Stromal cell of bone marrow (primary cell): ENCODE data around the gene ZBTB7C.

Source experiments
- DNase-seq: peaks from one replicate; pipeline ENCODE4 v3.0.0-alpha.2; 2012; ENCODE audit warnings: low read depth

The ZBTB7C gene

GRCh38 chr18:48138660-48139430, 270.3 kb downstream of the ZBTB7C start:
- no peak for DNase-seq

- no peak for DNase-seq
These were observed 271.0 kb downstream of the ZBTB7C start for GRCh38 chr18:48138210-48138609.

GRCh38 chr18:48137374-48138081, 271.7 kb downstream of the ZBTB7C start:
- DNase-seq = no peak

- no peak for DNase-seq
These were observed 272.3 kb downstream of the ZBTB7C start for GRCh38 chr18:48136827-48137373.

GRCh38 chr18:48136051-48136826, 272.9 kb downstream of the ZBTB7C start:
- no peak for DNase-seq

GRCh38 chr18:48135436-48135966, 273.7 kb downstream of the ZBTB7C start:
- no peak for DNase-seq

- DNase-seq = no peak
These were observed 274.6 kb downstream of the ZBTB7C start for GRCh38 chr18:48134609-48135008.

- no peak for DNase-seq
These were observed 275.4 kb downstream of the ZBTB7C start for GRCh38 chr18:48133671-48134251.

- DNase-seq = no peak
These were observed 276.2 kb downstream of the ZBTB7C start for GRCh38 chr18:48132797-48133655.

GRCh38 chr18:48131042-48131441, 278.1 kb downstream of the ZBTB7C start:
- DNase-seq = no peak

GRCh38 chr18:48129621-48130082, 279.5 kb downstream of the ZBTB7C start:
- DNase-seq = no peak

- DNase-seq = no peak
These were observed 281.6 kb downstream of the ZBTB7C start for GRCh38 chr18:48127606-48128005.

GRCh38 chr18:48126240-48126639, 282.9 kb downstream of the ZBTB7C start:
- DNase-seq = no peak

GRCh38 chr18:48125724-48126123, 283.5 kb downstream of the ZBTB7C start:
- DNase-seq = no peak

GRCh38 chr18:48124857-48125626, 284.1 kb downstream of the ZBTB7C start:
- no peak for DNase-seq

GRCh38 chr18:48123941-48124340, 285.2 kb downstream of the ZBTB7C start:
- DNase-seq = no peak

GRCh38 chr18:48123324-48123723, 285.9 kb downstream of the ZBTB7C start:
- no peak for DNase-seq

GRCh38 chr18:48122816-48123215, 286.4 kb downstream of the ZBTB7C start:
- DNase-seq = no peak

GRCh38 chr18:48122376-48122775, 286.8 kb downstream of the ZBTB7C start:
- no peak for DNase-seq

GRCh38 chr18:48121752-48122151, 287.4 kb downstream of the ZBTB7C start:
- no peak for DNase-seq
